Measurements from ENCODE around the gene DCBLD2. TPM values are rescaled to one million over a fixed set of nuclear protein-coding genes. Genes with fewer than 3 reads are reported as not detected.
"Not testable (repeated sequence)": the region's sequence is repeated elsewhere in the genome, so short reads cannot be mapped to it uniquely, and the experiment has no call there.

DCBLD2 gene
- total RNA-seq, 4 donors from 2014 or later, result 37.3 to 48.4 (median 46.6) TPM

DNA sequence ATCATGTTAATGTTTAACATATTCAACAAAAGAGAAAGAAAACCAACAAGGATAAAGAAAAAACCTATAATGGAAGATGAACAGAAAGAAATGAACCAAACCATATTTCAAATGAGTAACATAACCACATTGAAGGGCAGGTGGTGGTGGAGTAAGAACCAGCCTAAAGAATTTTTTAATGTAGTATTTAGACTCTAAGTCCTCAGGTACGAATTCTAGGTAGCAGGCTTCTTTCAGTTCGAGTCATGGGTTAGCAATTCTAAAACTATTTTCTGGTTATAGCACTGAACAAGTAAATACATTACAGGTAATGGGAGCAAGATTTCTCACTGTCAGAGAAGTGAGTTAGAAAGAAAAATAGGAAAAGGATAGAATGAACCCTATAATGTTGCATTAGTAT lies 24.4 kb downstream of the DCBLD2 start:
- H3K36me3 ChIP-seq, result peaks cover 0 to 21% (median 13%) of the 10 kb centered on the region in 4 donors
- no peak for TF ChIP-seq POLR2A (IDR thresholded peaks at IDR 0.05; ENCODE audit: low read depth)
- TF ChIP-seq POLR2AphosphoS5 (IDR thresholded peaks at IDR 0.05), result no peak
- TF ChIP-seq EP300 (IDR thresholded peaks at IDR 0.05), result no peak
- TF ChIP-seq, protein P1, sequence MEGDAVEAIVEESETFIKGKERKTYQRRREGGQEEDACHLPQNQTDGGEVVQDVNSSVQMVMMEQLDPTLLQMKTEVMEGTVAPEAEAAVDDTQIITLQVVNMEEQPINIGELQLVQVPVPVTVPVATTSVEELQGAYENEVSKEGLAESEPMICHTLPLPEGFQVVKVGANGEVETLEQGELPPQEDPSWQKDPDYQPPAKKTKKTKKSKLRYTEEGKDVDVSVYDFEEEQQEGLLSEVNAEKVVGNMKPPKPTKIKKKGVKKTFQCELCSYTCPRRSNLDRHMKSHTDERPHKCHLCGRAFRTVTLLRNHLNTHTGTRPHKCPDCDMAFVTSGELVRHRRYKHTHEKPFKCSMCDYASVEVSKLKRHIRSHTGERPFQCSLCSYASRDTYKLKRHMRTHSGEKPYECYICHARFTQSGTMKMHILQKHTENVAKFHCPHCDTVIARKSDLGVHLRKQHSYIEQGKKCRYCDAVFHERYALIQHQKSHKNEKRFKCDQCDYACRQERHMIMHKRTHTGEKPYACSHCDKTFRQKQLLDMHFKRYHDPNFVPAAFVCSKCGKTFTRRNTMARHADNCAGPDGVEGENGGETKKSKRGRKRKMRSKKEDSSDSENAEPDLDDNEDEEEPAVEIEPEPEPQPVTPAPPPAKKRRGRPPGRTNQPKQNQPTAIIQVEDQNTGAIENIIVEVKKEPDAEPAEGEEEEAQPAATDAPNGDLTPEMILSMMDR (IDR thresholded peaks at IDR 0.05), result no peak
- 90% methylated on average over 2 of the region's 2 CpGs for WGBS
- no peaks in the 10 kb centered on the region for H3K4me1 ChIP-seq
- intact Hi-C loops (cut with DNase I), result no loop called here
- no peak for DNase-seq (ENCODE audit: extremely low spot score)
- no peaks in the 10 kb centered on the region for H3K27me3 ChIP-seq
- H3K4me3 ChIP-seq, result no peak overlapping the region
- no peaks in the 10 kb centered on the region for H3K9me3 ChIP-seq
- no peak overlapping the region for H3K27ac ChIP-seq (replicated peaks in 1 of 4)

DNA sequence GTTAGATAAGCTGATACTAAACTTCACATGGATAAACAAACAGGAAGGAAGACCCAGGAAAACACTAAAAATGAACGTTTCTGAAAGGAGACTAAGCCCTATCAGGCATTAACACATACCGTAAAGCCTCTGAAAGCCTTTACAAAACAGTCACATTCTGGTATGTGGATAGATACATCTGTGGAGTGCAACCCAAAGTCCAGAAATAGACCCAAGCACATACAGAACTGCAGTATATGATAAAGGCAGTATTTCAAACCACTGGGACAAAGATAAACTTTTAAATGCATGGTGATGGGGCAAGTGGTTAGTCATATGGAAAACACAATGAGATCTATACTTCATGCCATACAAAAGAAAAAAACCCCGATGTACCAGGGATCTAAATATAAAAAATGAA lies 26.0 kb downstream of the DCBLD2 start:
- no peaks in the 10 kb centered on the region for H3K4me1 ChIP-seq
- no peak overlapping the region for H3K4me3 ChIP-seq
- intact Hi-C loops (cut with DNase I), result no loop called here
- no peaks in the 10 kb centered on the region for H3K27me3 ChIP-seq
- no peak overlapping the region for H3K27ac ChIP-seq (replicated peaks in 1 of 4)
- H3K9me3 ChIP-seq, result no peaks in the 10 kb centered on the region
- peaks cover 0 to 19% (median 8%) of the 10 kb centered on the region in 4 donors for H3K36me3 ChIP-seq
- 46% methylated on average over 3 of the region's 3 CpGs for WGBS
- no peak for DNase-seq (ENCODE audit: extremely low spot score)
- TF ChIP-seq EP300 (IDR thresholded peaks at IDR 0.05) (no peak), POLR2A (IDR thresholded peaks at IDR 0.05; ENCODE audit: low read depth) (no peak), POLR2AphosphoS5 (IDR thresholded peaks at IDR 0.05) (no peak)
- TF ChIP-seq, protein P1 (IDR thresholded peaks at IDR 0.05), result no peak

DNA sequence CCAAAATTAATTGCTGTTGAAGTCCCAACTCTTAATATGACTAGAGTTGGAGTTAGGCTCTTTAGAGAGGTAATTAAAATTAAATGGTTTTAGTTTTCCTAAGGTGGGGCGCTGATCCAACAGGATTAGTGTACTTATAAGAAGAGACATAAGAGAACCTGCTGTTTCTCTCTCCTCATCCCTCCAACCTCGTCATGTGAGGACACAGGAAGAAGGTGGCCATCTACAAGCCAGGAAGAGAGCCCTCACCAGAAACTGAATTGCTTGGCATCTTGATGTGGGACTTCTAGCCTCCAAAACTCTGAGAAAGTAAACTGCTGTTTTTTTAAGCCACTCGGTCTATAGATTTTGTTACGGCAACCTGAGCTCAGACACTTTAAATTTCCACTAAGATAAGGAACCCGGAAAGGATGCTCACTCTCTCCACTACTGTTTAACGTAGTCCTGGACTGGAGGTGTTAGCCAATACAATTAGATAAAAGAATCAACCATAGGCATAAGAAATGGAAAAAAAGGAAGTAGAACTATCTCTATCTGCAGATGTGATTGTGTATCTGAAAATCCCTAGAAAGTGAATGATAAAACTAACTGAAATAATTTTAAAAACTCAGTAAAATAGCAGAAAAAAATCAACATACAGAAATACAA lies 26.8 kb downstream of the DCBLD2 start:
- TF ChIP-seq EP300 (IDR thresholded peaks at IDR 0.05) (no peak), POLR2AphosphoS5 (IDR thresholded peaks at IDR 0.05) (no peak), POLR2A (IDR thresholded peaks at IDR 0.05; ENCODE audit: low read depth) (no peak)
- TF ChIP-seq, protein P1 (IDR thresholded peaks at IDR 0.05), result no peak
- Histone ChIP-seq H3K9me3 (no peaks in the 10 kb centered on the region), H3K27ac (replicated peaks in 1 of 4) (no peak overlapping the region), H3K4me1 (no peaks in the 10 kb centered on the region), H3K27me3 (no peaks in the 10 kb centered on the region), H3K36me3 (peaks cover 0 to 13% (median 4%) of the 10 kb centered on the region in 4 donors), H3K4me3 (no peak overlapping the region)
- 79% methylated on average over 6 of the region's 6 CpGs for WGBS
- DNase-seq (ENCODE audit: extremely low spot score), result no peak
- intact Hi-C loops (cut with DNase I), result no loop called here

DNA sequence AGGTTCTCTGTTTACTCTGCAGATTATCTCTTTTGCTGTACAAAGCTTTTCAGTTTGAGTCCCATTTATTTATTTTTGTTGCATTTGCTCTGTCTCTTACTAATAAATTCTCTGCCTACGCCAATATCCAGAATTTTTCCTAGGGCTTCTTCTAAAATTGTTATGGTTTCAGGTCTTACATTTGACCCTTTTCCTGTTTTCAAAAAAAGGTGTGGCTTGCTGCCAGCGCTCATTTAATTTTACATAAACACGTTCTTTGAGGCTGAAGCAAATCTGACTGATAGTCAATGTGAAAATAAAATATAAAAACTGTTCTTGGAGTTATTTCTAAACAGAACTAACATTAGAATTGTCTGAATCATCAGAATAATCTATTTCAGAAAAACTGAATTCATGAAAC lies 32.1 kb downstream of the DCBLD2 start:
- no peak for TF ChIP-seq POLR2A (IDR thresholded peaks at IDR 0.05; ENCODE audit: low read depth)
- TF ChIP-seq EP300 (IDR thresholded peaks at IDR 0.05), result no peak
- no peak for TF ChIP-seq POLR2AphosphoS5 (IDR thresholded peaks at IDR 0.05)
- TF ChIP-seq, protein P1 (IDR thresholded peaks at IDR 0.05), result no peak
- peaks cover 0 to 11% (median 4%) of the 10 kb centered on the region in 4 donors for H3K36me3 ChIP-seq
- no peaks in the 10 kb centered on the region for H3K9me3 ChIP-seq
- intact Hi-C loops (cut with DNase I), result no loop called here
- no peak overlapping the region for H3K27ac ChIP-seq (replicated peaks in 1 of 4)
- WGBS, result 66% methylated on average over 3 of the region's 3 CpGs
- no peak overlapping the region for H3K4me3 ChIP-seq
- no peaks in the 10 kb centered on the region for H3K27me3 ChIP-seq
- DNase-seq (ENCODE audit: extremely low spot score), result no peak
- no peaks in the 10 kb centered on the region for H3K4me1 ChIP-seq

DNA sequence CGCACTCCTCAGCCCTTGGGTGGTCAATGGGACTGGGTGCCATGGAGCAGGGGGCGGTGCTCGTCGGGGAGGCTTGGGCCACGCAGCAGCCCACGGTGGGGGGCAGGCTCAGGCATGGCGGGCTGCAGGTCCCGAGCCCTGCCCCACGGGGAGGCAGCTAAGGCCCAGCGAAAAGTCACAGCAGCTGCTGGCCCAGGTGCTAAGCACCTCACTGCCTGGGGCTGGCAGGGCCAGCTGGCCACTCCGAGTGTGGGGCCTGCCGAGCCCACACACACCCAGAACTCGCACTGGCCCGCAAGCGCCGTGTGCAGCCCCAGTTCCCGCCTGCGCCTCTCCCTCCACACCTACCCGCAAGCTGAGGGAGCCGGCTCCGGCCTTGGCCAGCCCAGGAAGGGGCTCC lies 43.5 kb downstream of the DCBLD2 start:
- intact Hi-C loops (cut with DNase I); DNase-seq (ENCODE audit: extremely low spot score); H3K4me3 ChIP-seq; H3K27me3 ChIP-seq; H3K27ac ChIP-seq (replicated peaks in 1 of 4): not testable (repeated sequence)
- Histone ChIP-seq H3K36me3 (peaks cover 0 to 17% (median 3%) of the 10 kb centered on the region in 4 donors), H3K4me1 (peaks cover 0 to 11% (median 10%) of the 10 kb centered on the region in 4 donors), H3K9me3 (peaks cover 0 to 16% (median 0%) of the 10 kb centered on the region in 4 donors)
- WGBS, result 100% methylated on average over 3 of the region's 21 CpGs

DNA sequence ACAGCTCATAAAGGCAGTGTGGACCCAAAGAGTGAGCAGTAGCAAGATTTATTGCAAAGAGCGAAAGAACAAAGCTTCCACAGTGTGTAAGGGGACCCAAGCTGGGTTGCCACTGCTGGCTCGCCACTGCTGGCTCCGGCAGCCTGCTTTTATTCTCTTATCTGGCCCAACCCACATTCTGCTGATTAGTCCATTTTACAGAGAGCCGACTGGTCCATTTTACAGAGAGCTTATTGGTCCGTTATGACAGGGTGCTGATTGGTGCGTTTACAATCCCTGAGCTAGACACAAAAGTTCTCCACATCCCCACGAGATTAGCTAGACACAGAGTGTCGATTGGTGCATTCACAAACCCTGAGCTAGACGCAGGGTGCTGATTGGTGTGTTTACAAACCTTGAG lies 44.2 kb downstream of the DCBLD2 start:
- intact Hi-C loops (cut with DNase I), result not testable (repeated sequence)
- 85% methylated on average over 8 of the region's 9 CpGs for WGBS

More for the DNA sequence above, 44.2 kb downstream of the DCBLD2 start:
- H3K36me3 ChIP-seq, result peaks cover 0 to 17% (median 3%) of the 10 kb centered on the region in 4 donors
- not testable (repeated sequence) for H3K27ac ChIP-seq (replicated peaks in 1 of 4); DNase-seq (ENCODE audit: extremely low spot score); H3K4me3 ChIP-seq; H3K27me3 ChIP-seq
- peaks cover 0 to 16% (median 0%) of the 10 kb centered on the region in 4 donors for H3K9me3 ChIP-seq
- H3K4me1 ChIP-seq, result peaks cover 0 to 11% (median 10%) of the 10 kb centered on the region in 4 donors
